K562 (cell line): ENCODE data around the gene MAD1L1. TPM values are rescaled to one million over a fixed set of nuclear protein-coding genes. Genes with fewer than 3 reads are reported as not detected.

Experiments
- EGR1 ChIP-seq: fragments of 450-650 bp; conservative IDR thresholded peaks from 2 replicates; pipeline ENCODE4 v1.6.1; 2017; ENCODE audit warnings: mild to moderate bottlenecking
- HLTF ChIP-seq: fragments of 450-650 bp; IDR thresholded peaks from 2 replicates; pipeline ENCODE4 v1.6.1; 2016
- SIN3A ChIP-seq, 2 experiments: fragments of 150-350 bp in 1 of 2; IDR thresholded peaks; 2 replicates each; pipeline ENCODE4 v1.6.1; 2011 to 2016; ENCODE audit warnings: borderline replicate concordance in 2 of 2, low read depth in 2 of 2, low read length in 2 of 2, mild to moderate bottlenecking in 2 of 2, moderate library complexity in 2 of 2; ENCODE audit not compliant: control insufficient read depth in 1 of 2
- ZBTB34 ChIP-seq: fragments of 250-450 bp; sonication (Bioruptor Pico); IDR thresholded peaks from 2 replicates; pipeline ENCODE4 v1.8.0; 2021; ENCODE audit warnings: mild to moderate bottlenecking, moderate library complexity
- ZBTB7A ChIP-seq: IDR thresholded peaks from 2 replicates; pipeline ENCODE4 v1.6.1; 2011; ENCODE audit warnings: low read depth, mild to moderate bottlenecking, low read length, moderate library complexity, borderline replicate concordance; ENCODE audit not compliant: control insufficient read depth
- polyA plus RNA-seq, 8 experiments: library from polyadenylated mRNA; depleted of rRNA in 4 of 8; stranded (reverse) in 5 of 8; unstranded in 3 of 8; fragments of >200 nt; fragmentation: Nextera tagmentation in 2 of 8; fragmentation: Illumina TruSeq in 1 of 8; extraction: Ambion mirVana in 2 of 8; extraction: Trizol in 1 of 8; gene quantifications; 2 replicates each; pipeline versions ENCODE4 v1.2.1 to v1.2.3, GENCODE V29; 2011 to 2014; ENCODE audit warnings: inconsistent platforms in 1 of 8, missing spikeins in 1 of 8
- total RNA-seq, 7 experiments: library from RNA; depleted of rRNA in 6 of 7; stranded (reverse); fragments of >200 nt in 6 of 7; fragmentation: Illumina TruSeq in 2 of 7; extraction: Trizol in 2 of 7; gene quantifications; 2 replicates each; pipeline versions ENCODE4 v1.2.1 to v1.2.3, GENCODE V29; 2011 to 2021; ENCODE audit warnings: low replicate concordance in 1 of 7
- TF ChIP-seq, protein P1 (sequence below): sonication (generic); formaldehyde crosslinking; IDR thresholded peaks from 2 replicates; pipeline ENCODE4 v1.8.0; 2023; ENCODE audit warnings: missing genetic modification reagents, mild to moderate bottlenecking, borderline replicate concordance

Gene MAD1L1
- total and polyA plus RNA-seq, 9 of the 15 experiments (the other 6 are each of a cell fraction or from before 2014, with no cell fraction given) = 1.7 to 89.7 (median 18.0) TPM

- TF ChIP-seq ZBTB34 (CRISPR knock-in tag) (no peak), HLTF (no peak), EGR1 (no peak), SIN3A (IDR thresholded peaks at IDR 0.05; ENCODE audit: borderline replicate concordance in 2 of 2, control insufficient read depth in 1 of 2, low read depth in 2 of 2, low read length in 2 of 2) (no peak), ZBTB7A (no peak)
- TF ChIP-seq, protein P1, sequence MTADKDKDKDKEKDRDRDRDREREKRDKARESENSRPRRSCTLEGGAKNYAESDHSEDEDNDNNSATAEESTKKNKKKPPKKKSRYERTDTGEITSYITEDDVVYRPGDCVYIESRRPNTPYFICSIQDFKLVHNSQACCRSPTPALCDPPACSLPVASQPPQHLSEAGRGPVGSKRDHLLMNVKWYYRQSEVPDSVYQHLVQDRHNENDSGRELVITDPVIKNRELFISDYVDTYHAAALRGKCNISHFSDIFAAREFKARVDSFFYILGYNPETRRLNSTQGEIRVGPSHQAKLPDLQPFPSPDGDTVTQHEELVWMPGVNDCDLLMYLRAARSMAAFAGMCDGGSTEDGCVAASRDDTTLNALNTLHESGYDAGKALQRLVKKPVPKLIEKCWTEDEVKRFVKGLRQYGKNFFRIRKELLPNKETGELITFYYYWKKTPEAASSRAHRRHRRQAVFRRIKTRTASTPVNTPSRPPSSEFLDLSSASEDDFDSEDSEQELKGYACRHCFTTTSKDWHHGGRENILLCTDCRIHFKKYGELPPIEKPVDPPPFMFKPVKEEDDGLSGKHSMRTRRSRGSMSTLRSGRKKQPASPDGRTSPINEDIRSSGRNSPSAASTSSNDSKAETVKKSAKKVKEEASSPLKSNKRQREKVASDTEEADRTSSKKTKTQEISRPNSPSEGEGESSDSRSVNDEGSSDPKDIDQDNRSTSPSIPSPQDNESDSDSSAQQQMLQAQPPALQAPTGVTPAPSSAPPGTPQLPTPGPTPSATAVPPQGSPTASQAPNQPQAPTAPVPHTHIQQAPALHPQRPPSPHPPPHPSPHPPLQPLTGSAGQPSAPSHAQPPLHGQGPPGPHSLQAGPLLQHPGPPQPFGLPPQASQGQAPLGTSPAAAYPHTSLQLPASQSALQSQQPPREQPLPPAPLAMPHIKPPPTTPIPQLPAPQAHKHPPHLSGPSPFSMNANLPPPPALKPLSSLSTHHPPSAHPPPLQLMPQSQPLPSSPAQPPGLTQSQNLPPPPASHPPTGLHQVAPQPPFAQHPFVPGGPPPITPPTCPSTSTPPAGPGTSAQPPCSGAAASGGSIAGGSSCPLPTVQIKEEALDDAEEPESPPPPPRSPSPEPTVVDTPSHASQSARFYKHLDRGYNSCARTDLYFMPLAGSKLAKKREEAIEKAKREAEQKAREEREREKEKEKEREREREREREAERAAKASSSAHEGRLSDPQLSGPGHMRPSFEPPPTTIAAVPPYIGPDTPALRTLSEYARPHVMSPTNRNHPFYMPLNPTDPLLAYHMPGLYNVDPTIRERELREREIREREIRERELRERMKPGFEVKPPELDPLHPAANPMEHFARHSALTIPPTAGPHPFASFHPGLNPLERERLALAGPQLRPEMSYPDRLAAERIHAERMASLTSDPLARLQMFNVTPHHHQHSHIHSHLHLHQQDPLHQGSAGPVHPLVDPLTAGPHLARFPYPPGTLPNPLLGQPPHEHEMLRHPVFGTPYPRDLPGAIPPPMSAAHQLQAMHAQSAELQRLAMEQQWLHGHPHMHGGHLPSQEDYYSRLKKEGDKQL (CRISPR knock-in tag) = no peak
Measured at GRCh38 chr7:2141021-2141410, 91.7 kb downstream of the MAD1L1 start (continued).
